Measurements from ENCODE around the gene CTXND2.
"Not testable (repeated sequence)": the region's sequence is repeated elsewhere in the genome, so short reads cannot be mapped to it uniquely, and the experiment has no call there.

Gene CTXND2

DNA sequence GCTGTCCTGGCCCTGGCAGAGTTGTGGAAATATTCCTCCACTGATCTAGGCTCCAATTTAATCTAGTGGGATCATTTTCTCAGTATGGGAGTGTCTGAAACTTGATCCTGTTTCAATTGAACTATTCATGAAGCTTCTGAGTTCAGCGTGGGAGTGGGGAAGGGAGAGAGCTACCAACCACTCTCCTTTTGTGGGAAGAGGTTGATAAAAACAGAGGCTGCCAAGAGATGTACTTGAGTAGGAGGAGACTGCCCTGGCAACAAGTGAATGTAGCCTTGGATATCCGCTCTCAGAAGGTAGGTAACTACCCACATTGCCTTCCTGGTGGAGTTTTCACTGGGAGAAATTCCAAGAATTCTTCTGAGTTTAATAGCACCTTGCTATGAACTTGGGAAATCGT lies at the start of gene CTXND2:
TSS of gene CTXND2 (plus strand) at position 119 of the 400 bp plus-strand sequence. CDS start 25,179 bp downstream, outside the sequence.
- DNase-seq, result no peak

DNA sequence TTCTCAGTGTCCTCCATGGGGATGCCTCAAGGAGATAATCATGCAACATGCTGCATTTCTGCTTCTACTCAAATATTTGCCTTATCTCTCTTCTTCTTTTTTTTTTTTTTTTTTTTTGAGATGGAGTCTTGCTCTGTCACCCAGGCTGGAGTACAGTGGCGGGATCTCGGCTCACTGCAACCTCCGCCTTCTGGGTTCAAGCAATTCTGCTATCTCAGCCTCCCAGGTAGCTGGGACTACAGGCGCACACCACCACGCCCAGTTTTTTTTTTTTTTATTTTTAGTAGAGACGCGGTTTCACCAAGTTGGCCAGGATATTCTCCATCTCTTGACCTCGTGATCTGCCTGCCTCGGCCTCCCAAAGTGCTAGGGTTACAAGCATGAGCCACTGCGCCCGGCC lies 46.1 kb upstream of the CTXND2 start:
- not testable (repeated sequence) for DNase-seq

DNA sequence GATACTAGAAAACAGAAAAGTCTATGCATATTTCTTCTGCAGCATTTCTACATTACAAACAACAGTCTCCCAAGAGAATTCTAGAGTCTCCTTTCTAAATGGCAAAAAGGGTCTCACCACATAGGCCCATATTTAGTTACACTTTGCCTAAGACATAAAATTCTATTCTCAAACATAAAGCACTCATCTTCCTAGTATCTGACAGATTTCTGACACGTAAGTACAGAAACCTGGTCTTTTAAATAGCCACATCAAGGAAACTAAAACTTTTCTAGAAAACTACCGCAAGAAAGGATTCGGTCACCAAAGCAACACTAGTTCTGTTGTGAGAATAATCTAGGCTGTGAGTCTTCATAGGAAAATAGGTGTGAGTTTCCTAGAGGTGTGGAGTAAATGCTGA lies 45.3 kb upstream of the CTXND2 start:
- DNase-seq, result no peak

DNA sequence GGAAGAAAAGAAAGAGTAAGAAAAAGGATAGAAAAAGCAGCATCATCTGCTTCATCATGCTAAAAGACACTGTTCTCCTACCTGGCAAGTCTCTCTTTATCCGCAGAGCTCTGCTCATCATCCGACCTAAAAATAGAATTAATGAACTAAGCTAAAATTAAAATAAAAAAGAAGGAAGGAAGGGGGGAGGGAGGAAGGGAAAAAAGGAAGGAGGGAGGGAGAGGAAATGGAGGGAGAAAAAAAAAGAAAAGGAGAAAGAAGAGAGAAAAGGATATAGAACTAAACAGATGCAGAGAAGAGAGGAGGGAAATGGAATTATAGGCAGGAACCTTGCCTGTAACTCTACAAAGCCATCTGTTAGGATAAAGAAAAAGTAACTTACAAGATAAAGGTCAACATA lies 44.6 kb upstream of the CTXND2 start:
- DNase-seq, result no peak

DNA sequence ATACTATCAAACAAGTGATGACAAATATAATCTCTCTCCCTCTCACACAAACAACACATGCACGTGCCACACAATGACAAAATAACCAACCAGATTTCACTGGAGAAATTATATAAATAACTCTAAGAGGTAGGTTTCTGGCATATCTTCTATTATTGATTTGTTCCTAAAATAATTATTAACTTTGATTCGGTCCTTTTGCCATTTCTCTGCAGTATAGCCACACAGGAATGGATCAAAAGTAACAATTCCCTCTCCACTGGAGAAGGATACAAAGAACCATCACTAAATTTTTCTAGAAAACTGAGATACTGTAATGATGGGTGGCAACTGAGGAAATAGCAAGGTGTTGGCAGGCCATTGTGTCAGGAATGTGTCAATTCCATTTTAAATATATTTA lies 44.0 kb upstream of the CTXND2 start:
- DNase-seq, result no peak

DNA sequence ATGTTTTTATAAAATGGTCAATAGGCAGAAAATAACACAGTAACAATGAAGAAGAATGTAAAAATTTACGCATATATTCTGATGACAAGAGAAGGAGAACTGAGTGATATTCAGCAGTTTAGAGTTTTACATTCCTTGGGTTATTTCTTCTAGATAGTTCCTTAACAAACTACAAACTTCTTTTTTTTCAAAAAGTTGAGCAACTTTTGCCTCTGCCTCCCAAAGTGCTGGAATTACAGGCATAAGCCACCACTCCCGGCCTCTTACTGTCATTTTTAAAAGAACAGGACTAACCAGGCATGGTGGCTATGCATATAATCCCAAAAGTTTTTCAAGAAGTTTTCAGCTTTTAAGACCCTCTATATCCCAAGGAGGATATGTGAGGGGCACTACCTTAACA lies 43.5 kb upstream of the CTXND2 start:
- DNase-seq, result no peak

DNA sequence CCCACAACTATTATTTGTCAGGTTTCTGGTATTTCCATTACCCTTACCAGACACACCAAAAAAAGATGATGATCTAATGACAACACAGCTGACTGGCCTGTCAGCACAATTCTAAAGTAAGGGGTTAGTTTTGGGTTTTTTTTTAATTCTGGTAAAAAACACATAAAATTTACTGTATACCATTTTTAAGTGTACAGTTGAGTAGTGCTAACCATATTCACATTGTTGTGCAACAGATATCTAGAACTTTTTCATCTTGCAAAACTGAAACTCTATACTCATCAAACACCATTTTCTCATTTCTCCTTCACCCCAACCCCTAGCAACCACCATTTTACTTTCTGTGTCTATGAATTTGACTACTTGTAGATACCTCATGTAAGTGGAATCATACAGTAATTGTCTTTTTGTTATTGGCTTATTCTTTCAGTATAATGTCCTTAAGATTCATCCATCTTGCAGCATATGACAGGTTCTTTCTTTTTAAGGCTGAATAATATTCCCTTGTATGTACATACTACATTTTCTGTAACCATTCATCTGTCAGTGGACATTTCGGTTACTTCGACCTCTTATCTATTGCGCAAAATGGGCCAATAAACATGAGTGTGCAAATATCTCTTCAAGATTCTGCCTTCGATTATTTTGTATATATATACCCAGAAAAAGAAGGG lies 40.3 kb upstream of the CTXND2 start:
- no peak for DNase-seq

DNA sequence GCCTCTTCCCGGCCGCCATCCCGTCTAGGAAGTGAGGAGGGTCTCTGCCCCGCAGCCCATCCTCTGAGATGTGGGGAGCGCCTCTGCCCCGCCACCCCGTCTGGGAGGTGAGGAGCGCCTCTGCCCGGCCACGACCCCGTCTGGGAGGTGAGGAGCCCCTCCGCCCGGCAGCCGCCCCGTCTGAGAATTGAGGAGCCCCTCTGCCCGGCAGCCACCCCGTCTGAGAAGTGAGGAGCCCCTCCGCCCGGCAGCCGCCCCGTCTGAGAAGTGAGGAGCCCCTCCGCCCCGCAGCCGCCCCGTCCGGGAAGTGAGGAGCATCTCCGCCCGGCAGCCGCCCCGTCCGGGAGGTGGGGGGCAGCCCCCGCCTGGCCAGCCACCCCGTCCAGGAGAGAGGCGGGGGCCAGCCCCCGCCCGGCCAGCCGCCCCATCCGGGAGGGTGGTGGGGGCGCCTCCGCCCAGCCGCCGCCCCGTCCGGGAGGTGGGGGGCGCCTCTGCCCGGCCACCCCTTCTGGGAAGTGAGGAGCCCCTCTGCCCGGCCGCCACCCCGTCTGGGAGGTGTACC lies 36.1 kb upstream of the CTXND2 start:
- DNase-seq, result not testable (repeated sequence)

DNA sequence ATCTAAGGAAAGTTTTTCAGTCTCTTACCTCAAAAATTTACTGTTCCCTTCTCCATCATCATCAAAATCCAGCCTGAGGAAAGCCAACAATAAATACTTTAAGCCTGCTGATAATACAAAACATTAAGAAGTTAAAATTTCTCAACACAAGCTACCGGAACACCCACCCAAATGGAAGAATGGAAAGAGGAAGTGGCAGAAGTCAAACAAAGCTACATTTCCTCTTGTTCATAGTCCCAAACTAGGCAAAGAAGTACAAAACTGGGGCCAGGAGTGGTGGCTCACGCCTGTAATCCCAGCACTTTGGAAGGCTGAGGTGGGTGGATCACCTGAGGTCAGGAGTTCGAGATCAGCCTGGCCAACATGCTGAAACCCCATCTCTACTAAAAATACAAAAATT lies 34.2 kb upstream of the CTXND2 start:
- not testable (repeated sequence) for DNase-seq

DNA sequence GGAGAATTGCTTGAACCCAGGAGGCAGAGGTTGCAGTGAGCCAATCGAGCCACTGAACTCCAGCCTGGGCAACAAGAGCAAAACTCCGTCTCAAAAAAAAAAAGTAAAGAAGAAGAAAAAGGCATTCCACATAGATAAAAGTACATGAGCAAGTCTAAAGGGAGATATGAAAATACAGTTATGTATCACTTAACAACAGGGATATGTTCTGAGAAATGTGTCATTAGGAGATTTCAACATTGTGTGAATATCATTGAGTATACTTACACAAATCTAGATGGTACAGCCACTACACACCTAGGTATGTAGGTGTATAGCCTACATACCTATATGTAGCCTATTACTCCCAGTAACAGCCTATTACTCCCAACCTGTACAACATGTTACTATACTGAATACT lies 23.2 kb upstream of the CTXND2 start:
- DNase-seq, result no peak

DNA sequence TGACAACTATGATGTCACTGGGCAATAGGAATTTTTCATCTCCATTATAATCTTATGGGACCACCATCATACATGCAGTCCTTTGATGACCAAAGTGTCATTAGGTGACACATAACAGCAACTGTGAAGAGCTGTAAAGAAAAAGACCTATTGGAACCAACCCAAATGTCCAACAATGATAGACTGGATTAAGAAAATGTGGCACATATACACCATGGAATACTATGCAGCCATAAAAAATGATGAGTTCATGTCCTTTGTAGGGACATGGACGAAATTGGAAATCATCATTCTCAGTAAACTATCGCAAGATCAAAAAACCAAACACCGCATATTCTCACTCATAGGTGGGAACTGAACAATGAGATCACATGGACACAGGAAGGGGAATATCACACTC lies 22.7 kb upstream of the CTXND2 start:
- not testable (repeated sequence) for DNase-seq

DNA sequence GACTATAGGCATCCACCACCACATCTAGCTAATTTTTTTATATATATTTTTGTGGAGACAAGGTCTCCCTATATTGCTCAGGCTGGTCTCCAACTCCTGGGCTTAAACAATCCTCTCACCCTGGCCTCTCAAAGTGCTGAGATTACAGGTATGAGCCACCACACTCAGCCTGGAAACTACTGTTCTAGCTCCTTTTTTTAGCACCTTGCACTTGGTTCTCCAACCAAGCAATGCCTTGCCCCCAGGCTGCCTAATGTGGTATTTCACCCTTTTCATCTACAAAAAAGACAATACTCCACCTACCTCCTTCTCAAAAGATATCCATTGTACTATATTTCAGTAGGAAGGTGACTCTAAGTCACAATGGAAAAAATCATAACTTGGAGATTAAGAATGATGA lies 17.3 kb upstream of the CTXND2 start:
- DNase-seq, result no peak

DNA sequence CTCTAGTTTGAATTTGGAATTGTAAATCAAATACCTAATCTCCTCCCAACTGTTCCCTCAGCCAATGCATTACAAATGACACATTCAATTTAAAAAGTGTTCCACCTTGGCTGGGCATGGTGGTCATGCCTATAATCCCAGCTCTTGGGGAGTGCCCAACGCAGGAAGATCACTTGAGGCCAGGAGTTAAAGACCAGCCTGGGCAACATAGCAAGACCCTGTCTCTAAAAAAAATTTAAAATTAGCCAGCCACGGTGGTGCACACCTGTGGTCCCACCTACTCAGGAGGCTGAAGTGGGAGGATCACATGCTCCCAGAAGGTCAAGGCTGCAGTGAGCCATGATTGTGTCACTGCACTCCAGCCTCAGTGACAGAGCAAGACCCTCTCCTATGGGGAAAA lies 14.4 kb upstream of the CTXND2 start:
- no peak for DNase-seq

DNA sequence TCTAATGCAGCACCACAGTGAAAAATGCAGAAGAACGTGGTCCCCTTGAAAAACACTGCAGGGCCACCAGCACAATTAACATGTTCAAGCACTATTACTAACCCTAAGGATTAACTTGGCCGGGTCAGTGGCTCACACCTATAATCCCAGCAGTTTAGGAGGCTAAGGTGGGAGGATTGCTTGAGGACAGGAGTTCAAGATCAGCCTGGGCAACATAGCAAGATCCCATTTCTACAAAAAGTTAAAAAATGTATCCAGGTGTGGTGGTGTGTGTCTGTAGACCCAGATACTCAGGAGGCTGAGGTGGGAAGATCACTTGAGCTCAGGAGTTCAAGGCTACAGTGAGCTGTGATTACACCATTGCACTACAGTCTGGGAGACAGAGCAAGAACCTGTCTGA lies 13.4 kb upstream of the CTXND2 start:
- no peak for DNase-seq

DNA sequence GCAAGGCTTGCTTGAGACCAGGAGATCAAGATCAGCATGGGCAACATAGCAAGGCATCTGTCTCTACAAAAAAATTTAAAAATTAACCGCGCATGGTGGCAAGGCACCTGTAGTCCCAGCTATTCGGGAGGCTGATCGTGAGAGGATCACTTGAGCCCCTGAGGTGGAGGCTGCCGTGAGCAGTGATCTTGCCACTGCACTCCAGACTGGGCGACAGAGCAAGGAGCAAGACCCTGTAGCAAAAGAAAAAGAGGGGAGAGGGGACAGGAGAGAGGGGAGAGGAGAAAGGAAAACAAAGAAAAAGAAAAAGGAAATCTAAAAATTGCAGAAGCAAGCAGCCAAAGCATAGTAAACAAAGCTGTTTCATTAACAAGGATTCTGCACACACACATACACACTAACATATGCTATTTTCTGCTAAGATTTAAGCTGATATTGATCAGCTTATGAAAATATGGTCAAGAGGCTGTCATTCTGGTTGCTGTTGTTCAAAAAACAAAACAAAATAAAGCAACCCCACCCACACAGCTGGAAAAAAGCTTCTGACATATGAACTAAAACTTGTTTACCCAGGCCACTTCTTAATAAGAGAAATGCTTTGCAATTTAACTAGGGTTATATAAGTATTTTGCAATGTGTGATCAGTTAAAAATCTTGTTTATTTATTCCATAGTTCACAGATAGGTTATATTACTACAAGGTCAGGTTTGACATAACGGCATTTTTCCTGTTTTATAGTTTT lies 12.3 kb upstream of the CTXND2 start:
- no peak for DNase-seq

DNA sequence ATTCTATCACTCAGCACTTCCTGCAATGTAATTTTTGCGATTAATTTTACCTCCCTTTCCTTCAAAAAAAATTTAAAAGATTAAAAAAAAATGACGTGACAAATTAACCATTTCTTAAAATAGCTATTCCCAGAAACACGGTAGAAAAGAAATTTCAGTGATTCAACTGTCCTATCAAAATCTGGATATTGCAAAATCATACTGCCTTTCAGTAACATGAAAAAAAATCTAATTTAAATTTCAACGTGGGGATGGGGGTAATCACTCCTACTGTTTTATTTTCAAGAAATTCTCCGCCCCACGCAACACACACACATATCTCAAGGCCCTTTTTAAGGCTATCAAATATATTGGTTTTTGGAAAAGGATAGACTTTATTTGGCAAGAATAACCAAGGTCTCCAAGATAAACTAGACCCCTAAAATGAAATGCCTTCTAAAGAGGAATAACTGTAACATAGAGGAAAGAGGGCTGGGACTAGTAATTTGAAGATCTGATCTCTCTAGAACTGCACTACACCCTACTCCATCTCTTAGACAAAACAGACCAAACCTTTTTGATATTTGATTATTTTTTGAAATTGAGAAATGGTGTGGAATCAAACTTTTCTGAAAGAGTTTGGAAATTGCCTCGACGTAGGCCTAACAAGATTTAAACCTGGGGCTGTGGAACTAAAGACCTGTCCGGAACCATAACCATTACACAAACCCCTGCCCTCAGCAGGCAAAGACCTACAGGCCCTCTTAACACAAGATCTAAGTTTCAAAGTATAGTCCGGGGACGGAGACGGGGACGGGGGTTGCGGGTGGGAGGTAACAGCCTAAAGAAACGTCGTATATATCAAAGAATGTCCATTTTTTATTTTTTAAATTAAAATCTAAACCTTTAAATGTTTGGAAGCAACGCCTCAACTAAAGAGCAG lies 11.5 kb upstream of the CTXND2 start:
- DNase-seq, result no peak

DNA sequence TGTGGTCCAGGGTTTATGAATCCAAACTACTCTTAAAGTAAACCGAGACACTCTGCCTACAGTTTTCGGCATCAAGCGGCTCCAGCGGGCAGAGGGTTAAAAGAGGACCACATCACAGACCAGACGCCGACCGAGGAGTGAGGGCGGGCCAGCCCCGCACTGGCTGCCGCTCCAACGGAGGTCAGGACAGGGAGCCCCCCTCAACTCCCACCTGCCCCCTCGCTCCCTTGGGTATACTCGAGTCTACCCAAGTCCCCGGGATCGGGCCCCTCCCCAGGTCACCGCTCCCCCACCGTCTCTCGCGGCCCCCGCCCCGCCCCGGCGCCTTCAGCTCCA lies 10.8 kb upstream of the CTXND2 start:
- DNase-seq, result no peak

DNA sequence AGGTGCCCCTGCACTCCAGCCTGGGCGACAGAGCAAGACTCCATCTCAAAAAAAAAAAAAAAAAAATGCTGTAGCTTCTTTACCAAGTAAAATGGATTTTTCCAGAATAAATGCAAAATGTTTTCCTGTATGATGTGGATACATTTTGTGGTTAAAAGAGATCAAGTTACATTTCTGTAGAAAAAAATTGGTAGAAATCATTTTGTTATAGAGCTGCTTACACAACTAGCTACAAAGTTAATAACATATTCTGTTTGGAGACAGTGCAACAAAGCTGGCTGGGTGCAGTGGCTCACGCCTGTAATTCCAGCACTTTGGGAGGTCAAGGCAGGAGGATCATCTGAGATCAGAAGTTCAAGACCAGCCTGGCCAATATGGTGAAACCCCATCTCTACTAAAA lies 8.0 kb upstream of the CTXND2 start:
- DNase-seq, result not testable (repeated sequence)

DNA sequence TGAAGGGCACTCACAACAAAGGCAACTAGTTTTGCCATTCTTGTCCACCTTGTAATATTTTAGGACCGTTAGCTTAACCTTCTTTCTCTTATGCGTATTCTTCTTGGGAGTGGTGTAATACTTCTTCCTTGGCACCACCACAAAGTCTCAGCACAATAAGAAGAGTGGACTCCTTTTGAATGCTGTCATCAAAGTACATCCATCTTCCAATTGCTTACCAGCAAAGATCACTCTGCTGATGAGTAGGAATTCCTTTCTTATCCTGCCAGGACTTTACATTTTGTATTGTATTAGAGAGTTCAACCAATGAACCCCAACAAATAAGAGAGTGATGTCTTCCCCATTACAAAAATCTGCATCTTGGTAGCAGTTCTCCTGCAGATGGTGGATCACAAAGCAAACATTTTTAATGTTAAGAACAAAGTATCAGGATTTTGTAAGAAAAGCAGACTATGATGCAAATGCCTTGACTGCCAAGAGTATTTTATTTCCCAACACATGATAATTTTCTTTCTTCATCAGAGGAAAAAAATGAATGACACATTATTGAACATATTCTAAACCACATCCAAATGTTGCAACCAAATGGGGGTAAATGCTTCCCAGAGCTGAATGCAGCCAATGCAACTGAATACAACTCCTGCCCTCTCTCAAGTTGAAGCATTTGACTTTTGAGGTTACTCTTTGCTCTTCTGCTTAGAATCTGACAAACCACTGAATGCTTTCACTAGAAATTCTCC lies 5.4 kb upstream of the CTXND2 start:
- DNase-seq, result no peak

DNA sequence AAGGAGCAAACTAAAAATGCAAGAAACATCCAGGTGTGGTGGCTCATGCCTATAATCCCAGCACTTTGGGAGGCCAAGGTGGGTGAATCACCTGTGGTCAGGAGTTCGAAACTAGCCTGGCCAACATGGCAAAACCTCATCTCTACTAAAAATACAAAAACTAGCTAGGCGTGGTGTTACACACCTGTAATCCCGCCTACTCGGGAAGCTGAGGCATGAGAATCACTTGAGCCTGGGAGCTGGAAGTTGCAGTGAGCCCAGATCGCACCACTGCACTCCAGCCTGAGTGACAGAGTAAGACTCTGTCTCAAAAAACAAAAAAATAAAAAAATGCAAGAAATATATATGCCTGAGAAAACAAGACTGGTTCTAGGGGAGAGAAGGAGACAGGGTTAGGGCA lies 3.8 kb upstream of the CTXND2 start:
- DNase-seq, result not testable (repeated sequence)

DNA sequence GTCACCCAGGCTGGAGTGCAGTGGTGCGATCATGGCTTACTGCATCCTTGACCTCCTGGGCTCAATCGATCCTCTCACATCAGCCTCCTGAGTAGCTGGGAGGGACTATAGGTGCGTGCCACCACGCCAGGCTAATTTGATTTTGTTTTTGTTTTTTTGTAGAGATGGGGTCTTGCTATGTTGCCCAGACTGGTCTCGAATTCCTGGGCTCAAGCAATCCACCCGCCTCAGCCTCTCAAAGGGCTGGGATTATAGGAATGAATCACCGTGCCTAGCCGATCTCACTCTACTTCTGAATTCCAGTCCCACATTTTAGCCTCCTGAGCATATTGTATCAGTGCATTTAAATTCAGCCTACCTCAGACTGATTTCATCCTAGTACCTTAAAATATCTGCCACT lies 1.8 kb downstream of the CTXND2 start:
- no peak for DNase-seq

DNA sequence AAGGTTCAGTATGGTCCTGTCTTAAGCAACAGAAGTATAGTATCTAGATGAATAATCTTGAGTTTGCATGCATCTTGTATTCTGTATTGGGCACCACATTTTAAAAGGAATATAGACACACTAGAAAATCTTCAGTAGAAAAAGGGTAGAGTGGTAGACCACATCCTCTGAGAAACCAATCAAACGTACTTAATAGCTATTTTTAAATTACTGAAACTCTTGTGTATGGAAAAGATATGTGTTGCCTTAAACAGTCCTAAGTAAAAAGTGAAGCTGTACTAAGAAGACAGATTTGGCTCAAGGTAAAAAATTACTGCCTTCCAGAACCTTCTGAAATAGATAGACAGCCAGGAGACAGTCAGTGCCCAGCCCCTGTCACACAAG lies 3.1 kb downstream of the CTXND2 start:
- no peak for DNase-seq

All from activated CD4-positive, alpha-beta T cell treated with anti-CD3 and anti-CD28 coated beads, Interleukin-2, amount 50 U/mL, for 1 hour (primary cell).